ENCODE data around the gene KIF14. TPM values are rescaled to one million over a fixed set of nuclear protein-coding genes. Genes with fewer than 3 reads are reported as not detected.

The KIF14 gene
- total and polyA plus RNA-seq, 11 donors = 0.04 to 2.0 (median 0.08) TPM; not detected in 2

DNA sequence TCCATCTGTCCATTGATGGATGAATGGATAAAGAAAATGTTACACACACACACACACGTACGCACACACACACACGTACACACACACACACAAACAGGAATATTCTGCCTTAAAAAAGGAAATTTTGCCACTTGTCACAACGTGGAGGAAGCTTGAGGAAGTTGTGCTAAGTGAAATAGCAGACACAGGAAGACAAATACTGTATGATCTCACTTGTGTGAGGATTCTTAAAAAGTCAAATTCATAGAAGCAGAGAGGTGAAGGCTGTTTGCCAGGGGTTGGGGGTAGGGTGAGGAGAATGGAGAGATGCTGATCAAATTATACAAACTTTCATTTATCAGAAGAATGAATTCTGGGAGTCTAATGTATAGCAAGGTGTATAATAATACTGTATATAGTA is 73.2 kb downstream of the KIF14 start:
- Histone ChIP-seq H3K4me3 (no peak overlapping the region), H3K27me3 (no peaks in the 10 kb centered on the region), H3K9me3 (no peaks in the 10 kb centered on the region), H3K36me3 (no peaks in the 10 kb centered on the region), H3K4me1 (no peaks in the 10 kb centered on the region), H3K27ac (no peak overlapping the region)
- intact Hi-C loops (cut with DNase I) = no loop called here
- ATAC-seq = no peak
- no peak for DNase-seq
- WGBS, 4 donors = 48 to 58% (median 53%) methylated on average over 4 of the region's 4 CpGs
- TF ChIP-seq POLR2A (IDR thresholded peaks at IDR 0.05) = no peak
- no peak for TF ChIP-seq CTCF (IDR thresholded peaks at IDR 0.05)

DNA sequence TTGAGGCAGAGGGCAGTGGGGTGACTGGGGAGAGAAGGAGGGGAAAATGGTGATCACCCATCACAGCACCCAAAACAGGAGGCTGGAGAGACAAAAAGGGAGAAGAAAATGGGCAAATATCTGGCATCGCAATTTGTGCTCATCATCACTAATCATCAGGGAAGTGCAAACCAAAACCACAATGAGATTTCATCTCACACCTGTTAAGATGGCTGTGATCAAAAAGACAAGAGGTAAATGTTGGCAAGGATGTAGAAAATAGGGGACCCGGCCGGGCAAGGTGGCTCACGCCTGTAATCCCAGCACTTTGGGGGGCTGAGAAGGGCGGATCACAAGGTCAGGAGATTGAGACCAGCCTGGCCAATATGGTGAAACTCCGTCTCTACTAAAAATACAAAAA is 74.0 kb downstream of the KIF14 start:
- no peak for ATAC-seq
- Histone ChIP-seq H3K27ac (no peak overlapping the region), H3K27me3 (no peaks in the 10 kb centered on the region), H3K4me3 (no peak overlapping the region), H3K36me3 (no peaks in the 10 kb centered on the region), H3K9me3 (no peaks in the 10 kb centered on the region), H3K4me1 (no peaks in the 10 kb centered on the region)
- TF ChIP-seq CTCF (IDR thresholded peaks at IDR 0.05) = no peak
- TF ChIP-seq POLR2A (IDR thresholded peaks at IDR 0.05) = no peak
- DNase-seq = no peak
- 81 to 93% (median 86%) methylated on average over 6 of the region's 6 CpGs for WGBS, 4 donors
- intact Hi-C loops (cut with DNase I) = no loop called here

DNA sequence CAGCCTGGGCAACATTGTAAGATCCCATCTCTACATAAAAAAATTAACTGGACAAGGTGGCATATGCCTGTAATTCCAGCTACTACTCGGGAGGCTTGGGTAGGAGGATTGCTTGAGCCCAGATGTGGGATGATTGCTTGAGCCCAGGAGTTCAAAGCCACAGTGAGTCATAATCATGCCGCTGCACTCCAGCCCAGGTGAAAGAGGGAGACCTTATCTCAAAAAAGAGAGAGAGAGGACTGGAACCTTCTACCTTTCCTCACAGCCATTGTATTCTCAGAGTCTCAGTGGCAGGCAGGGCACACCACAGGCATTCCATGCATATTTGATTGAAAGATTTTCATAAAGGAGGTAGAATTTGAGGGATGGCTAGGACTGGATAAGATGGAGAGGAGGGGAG is 78.4 kb downstream of the KIF14 start:
- Histone ChIP-seq H3K27me3 (no peaks in the 10 kb centered on the region), H3K4me1 (no peaks in the 10 kb centered on the region), H3K4me3 (no peak overlapping the region), H3K36me3 (no peaks in the 10 kb centered on the region), H3K9me3 (no peaks in the 10 kb centered on the region), H3K27ac (no peak overlapping the region)
- no peak for TF ChIP-seq CTCF (IDR thresholded peaks at IDR 0.05)
- no peak for TF ChIP-seq POLR2A (IDR thresholded peaks at IDR 0.05)
- no peak for ATAC-seq
- 88 to 92% (median 90%) methylated on average over 2 of the region's 2 CpGs for WGBS, 4 donors
- no peak for DNase-seq
- intact Hi-C loops (cut with DNase I) = no loop called here

DNA sequence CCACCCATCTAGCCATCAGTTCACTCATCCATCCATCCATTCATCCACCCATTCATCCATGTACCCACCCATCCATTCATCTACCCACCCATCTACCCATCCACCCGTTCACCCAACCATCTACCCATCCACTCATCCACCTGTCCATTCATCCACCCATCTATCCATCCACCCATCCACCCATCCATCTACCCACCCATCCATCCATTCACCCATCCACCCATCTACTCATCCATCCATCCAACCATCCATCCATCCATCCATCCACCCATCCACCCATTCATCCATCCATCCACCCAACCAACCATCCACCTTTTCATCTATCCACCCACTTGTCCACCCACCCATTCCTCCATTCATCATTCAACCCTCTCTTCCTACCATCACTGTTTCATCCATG is 80.3 kb downstream of the KIF14 start:
- intact Hi-C loops (cut with DNase I) = no loop called here
- Histone ChIP-seq H3K4me3 (no peak overlapping the region), H3K27me3 (no peaks in the 10 kb centered on the region), H3K27ac (no peak overlapping the region), H3K36me3 (no peaks in the 10 kb centered on the region), H3K4me1 (no peaks in the 10 kb centered on the region), H3K9me3 (no peaks in the 10 kb centered on the region)
- ATAC-seq (no peak), DNase-seq (no peak)
- WGBS, 4 donors = 74 to 82% (median 78%) methylated on average over 1 of the region's 1 CpG
- TF ChIP-seq POLR2A (IDR thresholded peaks at IDR 0.05) (no peak), CTCF (IDR thresholded peaks at IDR 0.05) (no peak)
